K562 (cell line): ENCODE data around the gene CPTP. TPM values are rescaled to one million over a fixed set of nuclear protein-coding genes. Genes with fewer than 3 reads are reported as not detected.

Experiments used
- ATAC-seq: fragments of 200-7000 bp; cut with Tn5 transposase; 3 replicates; pipeline ENCODE4 v1.9.1; 2020; ENCODE audit warnings: moderate library complexity
- BruUV-seq: library from RNA; stranded (reverse); fragments of 400-500 nt; replicated peaks from 2 replicates; lab custom pipeline; 2021; lab: Mats Ljungman, UMichigan
- CTCF ChIA-PET: fragments of 300-600 bp; formaldehyde crosslinking; extraction: SDS; loops from one replicate; lab custom pipeline; 2021; ENCODE audit warnings: low intra/inter-chr PET ratio; lab: Yijun Ruan, JAX
- POLR2A ChIA-PET: fragments of 300-600, 350-650 bp; sonication (Branson Sonifier 250); formaldehyde crosslinking; extraction: SDS; loops from one replicate; lab custom pipeline; 2021; ENCODE audit warnings: antibody characterized with exemption, inconsistent platforms; lab: Yijun Ruan, JAX
- DNase-seq, 4 experiments: peaks; one replicate each; pipeline versions ENCODE4 v3.0.0 to v3.0.0-alpha.2; 2011 to 2018; ENCODE audit warnings: low spot score in 3 of 4, mixed read lengths in 3 of 4; ENCODE audit errors: extremely low read depth in 1 of 4
- FAIRE-seq: peaks from 2 replicates; lab custom pipeline; 2011; peaks lifted over from hg19 to GRCh38; lab: Jason Lieb, UNC
- H2AFZ ChIP-seq: 2 replicates; pipeline ENCODE4 v1.6.0; 2011; ENCODE audit warnings: low read depth, low read length, control low read depth, inconsistent platforms
- H3K27ac ChIP-seq: fragments of 200-600 bp; 3 replicates; pipeline ENCODE4 v1.8.0; 2011; ENCODE audit warnings: low read depth, mild to moderate bottlenecking, control low read depth, inconsistent platforms, low read length, moderate library complexity, mixed read lengths; ENCODE audit errors: extremely low read depth
- H3K27me3 ChIP-seq, 2 experiments: fragments of 300-600 bp in 1 of 2; 2 replicates in 1 of 2; 3 replicates in 1 of 2; pipeline versions ENCODE4 v1.6.0 to v1.8.0; 2011; ENCODE audit warnings: inconsistent platforms in 2 of 2, low read length in 2 of 2, mild to moderate bottlenecking in 1 of 2, mixed read lengths in 1 of 2, moderate library complexity in 1 of 2; ENCODE audit not compliant: control insufficient read depth in 2 of 2, insufficient read depth in 2 of 2
- H3K36me3 ChIP-seq: fragments of 300-600 bp; 3 replicates; pipeline ENCODE4 v1.8.0; 2011; ENCODE audit warnings: mild to moderate bottlenecking, low read length, inconsistent platforms; ENCODE audit not compliant: control insufficient read depth, insufficient read depth
- H3K4me1 ChIP-seq, 2 experiments: fragments of 200-600 bp in 1 of 2; replicated peaks in 1 of 2; 2 replicates in 1 of 2; 3 replicates in 1 of 2; pipeline versions ENCODE4 v1.5.1 to v1.8.0; 2011; ENCODE audit warnings: inconsistent platforms in 2 of 2, low read length in 2 of 2, mild to moderate bottlenecking in 1 of 2, mixed read lengths in 1 of 2, moderate library complexity in 1 of 2; ENCODE audit not compliant: control insufficient read depth in 2 of 2, insufficient read depth in 2 of 2
- H3K4me2 ChIP-seq: 2 replicates; pipeline ENCODE4 v1.6.1; 2011; ENCODE audit warnings: low read length, control low read depth, inconsistent platforms, mixed read lengths; ENCODE audit not compliant: insufficient read depth
- H3K4me3 ChIP-seq: fragments of 200-600 bp; sonication (generic), shearing (Covaris generic); 2 replicates; pipeline ENCODE4 v1.5.1; 2016; ENCODE audit warnings: control low read depth, inconsistent platforms
- H3K79me2 ChIP-seq: fragments of 200-600 bp; 3 replicates; pipeline ENCODE4 v1.8.0; 2011; ENCODE audit warnings: low read length, inconsistent platforms; ENCODE audit not compliant: control insufficient read depth, insufficient read depth
- H3K9ac ChIP-seq, 2 experiments: 2 replicates each; pipeline versions ENCODE4 v1.6.0 to v1.6.1; 2011; ENCODE audit warnings: low read depth in 2 of 2, low read length in 2 of 2, control low read depth in 1 of 2, inconsistent platforms in 1 of 2, mild to moderate bottlenecking in 1 of 2, mixed read lengths in 1 of 2; ENCODE audit not compliant: insufficient read depth in 1 of 2
- H3K9me1 ChIP-seq: one replicate; pipeline ENCODE4 v1.6.0; 2011; ENCODE audit warnings: inconsistent platforms, mild to moderate bottlenecking, low read length, moderate library complexity; ENCODE audit not compliant: control insufficient read depth, insufficient read depth
- H3K9me3 ChIP-seq: replicated peaks from 2 replicates; pipeline ENCODE4 v1.5.1; 2011; ENCODE audit warnings: low read depth, low read length, inconsistent platforms; ENCODE audit not compliant: control insufficient read depth, insufficient read depth
- H4K20me1 ChIP-seq: replicated peaks from 2 replicates; pipeline ENCODE4 v1.6.1; 2011; ENCODE audit warnings: low read length, inconsistent platforms, mixed read lengths; ENCODE audit not compliant: control insufficient read depth, insufficient read depth
- FOXJ3 ChIP-seq: sonication (generic); formaldehyde crosslinking; IDR thresholded peaks from 2 replicates; pipeline ENCODE4 v1.4.0; 2020; ENCODE audit warnings: mild to moderate bottlenecking, missing genetic modification reagents
- GATAD2B ChIP-seq: fragments of 450-650 bp; IDR thresholded peaks from 2 replicates; pipeline ENCODE4 v1.6.1; 2017; ENCODE audit warnings: mild to moderate bottlenecking, borderline replicate concordance
- RBM22 ChIP-seq: fragments of 200-400 bp; formaldehyde crosslinking; IDR thresholded peaks from 2 replicates; pipeline ENCODE4 v1.6.1; 2018; ENCODE audit warnings: low read length, low read depth; ENCODE audit not compliant: poor library complexity, severe bottlenecking
- USF2 ChIP-seq: sonication (generic); formaldehyde crosslinking; IDR thresholded peaks from 2 replicates; pipeline ENCODE4 v1.5.0; 2020; ENCODE audit warnings: missing genetic modification reagents
- ZBTB1 ChIP-seq: sonication (generic); formaldehyde crosslinking; IDR thresholded peaks from 2 replicates; pipeline ENCODE4 v1.8.1; 2023; ENCODE audit warnings: missing genetic modification reagents, low read depth, mild to moderate bottlenecking, borderline replicate concordance
- ZBTB33 ChIP-seq: sonication (generic); formaldehyde crosslinking; IDR thresholded peaks from 2 replicates; pipeline ENCODE4 v1.8.1; 2023; ENCODE audit warnings: mild to moderate bottlenecking, missing genetic modification reagents
- WGBS: fragments of 100-300 bp; shearing (Covaris generic); methylation state at CpG from one replicate; pipeline ENCODE4 v1.1.6; 2016; ENCODE audit warnings: low coverage, mixed read lengths; ENCODE audit not compliant: insufficient coverage; ENCODE audit errors: missing lambda C conversion rate; 5-methylcytosine and 5-hydroxymethylcytosine counted together
- in situ Hi-C: fragments of 300-500 bp; cut with MboI; formaldehyde crosslinking; loops from 4 replicates; pipeline ENCODE4 v1.15.0; 2018; ENCODE audit warnings: inconsistent platforms, mixed read lengths
- intact Hi-C: fragments of 100-400 bp; cut with micrococcal nuclease; formaldehyde crosslinking; loops from 2 replicates; pipeline ENCODE4 v1.14.2; 2022
- polyA plus RNA-seq, 8 experiments: library from polyadenylated mRNA; depleted of rRNA in 4 of 8; stranded (reverse) in 5 of 8; unstranded in 3 of 8; fragments of >200 nt; fragmentation: Nextera tagmentation in 2 of 8; fragmentation: Illumina TruSeq in 1 of 8; extraction: Ambion mirVana in 2 of 8; extraction: Trizol in 1 of 8; gene quantifications; 2 replicates each; pipeline versions ENCODE4 v1.2.1 to v1.2.3, GENCODE V29; 2011 to 2014; ENCODE audit warnings: inconsistent platforms in 1 of 8, missing spikeins in 1 of 8
- total RNA-seq, 7 experiments: library from RNA; depleted of rRNA in 6 of 7; stranded (reverse); fragments of >200 nt in 6 of 7; fragmentation: Illumina TruSeq in 2 of 7; extraction: Trizol in 2 of 7; gene quantifications; 2 replicates each; pipeline versions ENCODE4 v1.2.1 to v1.2.3, GENCODE V29; 2011 to 2021; ENCODE audit warnings: low replicate concordance in 1 of 7

The CPTP gene
- total and polyA plus RNA-seq, 9 of the 15 experiments (the other 6 are each of a cell fraction or from before 2014, with no cell fraction given), result 0.11 to 25.8 (median 3.5) TPM

- intact Hi-C loops, result no loop called here
- Histone ChIP-seq H3K27ac (no peak overlapping the region), H3K9ac (no peak overlapping the region), H3K27me3 (no peaks in the 10 kb centered on the region), H3K9me1 (peaks cover 3% of the 10 kb centered on the region), H3K4me3 (no peak overlapping the region), H3K36me3 (peaks cover 81% of the 10 kb centered on the region; the same call in 2 of the 3 replicates), H3K9me3 (peaks cover 2% of the 10 kb centered on the region; the same call in 1 of the 2 replicates), H4K20me1 (peaks cover 26% of the 10 kb centered on the region; the same call in 1 of the 2 replicates), H3K4me1 (peaks cover 0 to 86% of the 10 kb centered on the region in 2 experiments; a peak in 2 of 5 replicates), H3K4me2 (no peak overlapping the region), H2AFZ (no peak overlapping the region), H3K79me2 (peaks cover 2% of the 10 kb centered on the region; the same call in 2 of the 3 replicates)
- DNase-seq (peak; percentile 56 to 96 (median 94)), FAIRE-seq (no peak), ATAC-seq (peak; percentile 97)
- no TSS peak for BruUV-seq
- ChIA-PET POLR2A (interaction anchor here (0.6 to 1.7 kb wide), 6 partner anchors 8 to 276 kb away, joined by 3 to 7 read pairs (median 4); partner anchors contain the start of gene AURKAIP1), CTCF (no interaction called here)
- in situ Hi-C loops, result no loop called here
- 0 out of 2 replicates have a peak, but pooled peaks have one; percentile 27 for TF ChIP-seq ZBTB1 (CRISPR knock-in tag)
- no peak for TF ChIP-seq USF2 (CRISPR knock-in tag)
- no peak for TF ChIP-seq FOXJ3 (CRISPR knock-in tag)
- 36% methylated on average over 5 of the region's 18 CpGs for WGBS
Observed at GRCh38 chr1:1337793-1338147, 13.2 kb downstream of the CPTP start.

GRCh38 chr1:1338278-1338677 is 13.7 kb downstream of the CPTP start:
- 0 out of 4 replicates have a peak overlapping the region, but pooled peaks of 1 of the 2 experiments have one; percentile 17 for H3K9ac ChIP-seq
- 97% methylated on average over 31 of the region's 36 CpGs for WGBS
- H3K4me3 ChIP-seq, result no peak overlapping the region
- peaks cover 7% of the 10 kb centered on the region for H3K79me2 ChIP-seq
- peaks cover 0 to 86% of the 10 kb centered on the region in 2 experiments; a peak in 2 of 5 replicates for H3K4me1 ChIP-seq
- TF ChIP-seq ZBTB33 (CRISPR knock-in tag), result peak; percentile 90
- TF ChIP-seq GATAD2B, result no peak
- peak; percentile 18 for TF ChIP-seq RBM22
- TF ChIP-seq, all 486 proteins: peak for 2
- BruUV-seq, result no TSS peak
- H3K9me3 ChIP-seq, result peaks cover 2% of the 10 kb centered on the region; the same call in 1 of the 2 replicates
- H3K4me2 ChIP-seq, result no peak overlapping the region
- H4K20me1 ChIP-seq, result peaks cover 26% of the 10 kb centered on the region; the same call in 1 of the 2 replicates
- no peak for ATAC-seq
- no peak for FAIRE-seq
- ChIA-PET POLR2A (interaction anchor here (0.6 to 1.7 kb wide), 5 partner anchors 8 to 276 kb away, joined by 3 to 7 read pairs (median 5); no protein-coding TSS in a partner anchor), CTCF (no interaction called here)
- H3K9me1 ChIP-seq, result peaks cover 3% of the 10 kb centered on the region
- peaks cover 83% of the 10 kb centered on the region; the same call in 2 of the 3 replicates for H3K36me3 ChIP-seq
- H2AFZ ChIP-seq, result no peak overlapping the region
- DNase-seq, result no peak
- in situ Hi-C loops, result no loop called here
- H3K27me3 ChIP-seq, result no peaks in the 10 kb centered on the region
- no peak overlapping the region for H3K27ac ChIP-seq
- intact Hi-C loops, result no loop called here
